Measurements from ENCODE around the gene NR4A1.

The NR4A1 gene

GRCh38 chr12:52041035-52041434 lies 10.2 kb upstream of the NR4A1 start:
- DNase-seq (ENCODE audit: low read depth in 4 of 4, low spot score in 1 of 4): no peak

GRCh38 chr12:52041695-52042123 lies 9.5 kb upstream of the NR4A1 start:
- DNase-seq (ENCODE audit: low read depth in 4 of 4, low spot score in 1 of 4): no peak

GRCh38 chr12:52042706-52043385 lies 8.4 kb upstream of the NR4A1 start:
- DNase-seq (ENCODE audit: low read depth in 4 of 4, low spot score in 1 of 4): no peak

- DNase-seq (ENCODE audit: low read depth in 4 of 4, low spot score in 1 of 4): no peak
Observed at GRCh38 chr12:52043386-52044212, 7.6 kb upstream of the NR4A1 start.

GRCh38 chr12:52044292-52044983 lies 6.8 kb upstream of the NR4A1 start:
- DNase-seq (ENCODE audit: low read depth in 4 of 4, low spot score in 1 of 4): no peak

GRCh38 chr12:52045794-52046199 lies 5.4 kb upstream of the NR4A1 start:
- DNase-seq (ENCODE audit: low read depth in 4 of 4, low spot score in 1 of 4): no peak

GRCh38 chr12:52046859-52047258 lies 4.4 kb upstream of the NR4A1 start:
- DNase-seq (ENCODE audit: low read depth in 4 of 4, low spot score in 1 of 4): no peak

- DNase-seq (ENCODE audit: low read depth in 4 of 4, low spot score in 1 of 4): no peak
Observed at GRCh38 chr12:52049286-52049685, 2.0 kb upstream of the NR4A1 start.

GRCh38 chr12:52049688-52050087 lies 1.6 kb upstream of the NR4A1 start:
- DNase-seq (ENCODE audit: low read depth in 4 of 4, low spot score in 1 of 4): no peak

- DNase-seq (ENCODE audit: low read depth in 4 of 4, low spot score in 1 of 4): no peak
Observed at GRCh38 chr12:52050116-52050757, 1.0 kb upstream of the NR4A1 start.

GRCh38 chr12:52052468-52053186 lies 1.4 kb downstream of the NR4A1 start:
- DNase-seq (ENCODE audit: low read depth in 4 of 4, low spot score in 1 of 4): no peak

GRCh38 chr12:52053536-52054209 lies 2.4 kb downstream of the NR4A1 start:
- no peak for DNase-seq (ENCODE audit: low read depth in 4 of 4, low spot score in 1 of 4)

- no peak for DNase-seq (ENCODE audit: low read depth in 4 of 4, low spot score in 1 of 4)
Observed at GRCh38 chr12:52054231-52054832, 3.1 kb downstream of the NR4A1 start.

GRCh38 chr12:52054833-52055730 lies 3.8 kb downstream of the NR4A1 start:
- DNase-seq (ENCODE audit: low read depth in 4 of 4, low spot score in 1 of 4): no peak

- DNase-seq (ENCODE audit: low read depth in 4 of 4, low spot score in 1 of 4): no peak
Observed at GRCh38 chr12:52055731-52056711, 4.8 kb downstream of the NR4A1 start.

- no peak for DNase-seq (ENCODE audit: low read depth in 4 of 4, low spot score in 1 of 4)
Observed at GRCh38 chr12:52056801-52057637, 5.8 kb downstream of the NR4A1 start.

Measured in stimulated activated CD4-positive, alpha-beta T cell treated with anti-CD3 and anti-CD28 coated beads, Interleukin-1b, Interleukin-23, amount 100 ng/mL, for 24 hours (primary cell).